Panc1 (cell line): ENCODE data around the gene MEGF11. TPM values are rescaled to one million over a fixed set of nuclear protein-coding genes. Genes with fewer than 3 reads are reported as not detected.

Experiments used
- ATAC-seq: fragments of 200-7000 bp; cut with Tn5 transposase; 2 replicates; pipeline ENCODE4 v1.9.1; 2020; ENCODE audit warnings: mild to moderate bottlenecking, moderate library complexity
- BruUV-seq: library from RNA; stranded (reverse); fragments of 400-500 nt; replicated peaks from 2 replicates; lab custom pipeline; 2021; lab: Mats Ljungman, UMichigan
- CTCF ChIA-PET: fragments of 300-600 bp; sonication (Branson Sonifier 250); formaldehyde crosslinking; loops from one replicate; lab custom pipeline; 2022; ENCODE audit warnings: antibody characterized with exemption; lab: Charles Lee
- POLR2A ChIA-PET: fragments of 300-600 bp; sonication (Branson Sonifier 250); formaldehyde crosslinking; loops from one replicate; lab custom pipeline; 2022; ENCODE audit warnings: antibody characterized with exemption; lab: Charles Lee
- DNase-seq: peaks from one replicate; pipeline ENCODE4 v3.0.0-alpha.2; 2010; ENCODE audit warnings: low read depth, low spot score
- H3K27ac ChIP-seq: 2 replicates; pipeline ENCODE4 v1.5.1; 2011; ENCODE audit warnings: mild to moderate bottlenecking, low read length, inconsistent platforms
- H3K27me3 ChIP-seq: fragments of 200-500 bp; sonication (Bioruptor generic); 2 replicates; pipeline ENCODE4 v1.6.0; 2014; ENCODE audit warnings: low read length, inconsistent platforms; ENCODE audit not compliant: control insufficient read depth, insufficient read depth
- H3K36me3 ChIP-seq: fragments of 200-500 bp; sonication (Bioruptor generic); 2 replicates; pipeline ENCODE4 v1.5.1; 2014; ENCODE audit warnings: inconsistent platforms, mild to moderate bottlenecking, low read length, moderate library complexity; ENCODE audit not compliant: control insufficient read depth, insufficient read depth
- H3K4me1 ChIP-seq: 2 replicates; pipeline ENCODE4 v1.5.1; 2011; ENCODE audit warnings: inconsistent platforms, mild to moderate bottlenecking, low read length, moderate library complexity; ENCODE audit not compliant: control insufficient read depth, insufficient read depth
- H3K4me3 ChIP-seq, 2 experiments: 2 replicates each; pipeline ENCODE4 v1.5.1; 2011 to 2012; ENCODE audit warnings: low read depth in 2 of 2, low read length in 2 of 2, mild to moderate bottlenecking in 2 of 2, inconsistent platforms in 1 of 2, moderate library complexity in 1 of 2
- H3K9me3 ChIP-seq: fragments of 200-500 bp; sonication (Bioruptor generic); 2 replicates; pipeline ENCODE4 v1.5.1; 2014; ENCODE audit warnings: low read depth, mild to moderate bottlenecking, inconsistent platforms, low read length, moderate library complexity; ENCODE audit not compliant: control insufficient read depth, insufficient read depth
- CTCF ChIP-seq: fragments of 450-650 bp; IDR thresholded peaks from 2 replicates; pipeline ENCODE4 v1.5.1; 2017; ENCODE audit warnings: mild to moderate bottlenecking
- POLR2AphosphoS5 ChIP-seq: IDR thresholded peaks from 2 replicates; pipeline ENCODE4 v1.6.1; 2012; ENCODE audit warnings: mild to moderate bottlenecking, low read depth, low read length, moderate library complexity
- REST ChIP-seq, 2 experiments: IDR thresholded peaks; 2 replicates each; pipeline ENCODE4 v1.6.1; 2011 to 2012; ENCODE audit warnings: low read depth in 2 of 2, control low read depth in 1 of 2, low read length in 1 of 2, mild to moderate bottlenecking in 1 of 2, moderate library complexity in 1 of 2; ENCODE audit not compliant: insufficient read depth in 1 of 2
- SIN3A ChIP-seq: IDR thresholded peaks from 2 replicates; pipeline ENCODE4 v1.6.1; 2012; ENCODE audit warnings: low read depth, mild to moderate bottlenecking, low read length, moderate library complexity, borderline replicate concordance; ENCODE audit not compliant: insufficient read depth
- TCF7L2 ChIP-seq: IDR thresholded peaks from 2 replicates; pipeline ENCODE4 v1.6.1; 2011; ENCODE audit warnings: mild to moderate bottlenecking, low read depth, low read length, inconsistent platforms
- in situ Hi-C: cut with HindIII; loops from 2 replicates; pipeline ENCODE4 v1.10.0; 2016; ENCODE audit warnings: low sequenced_read_pairs, low pct_unique_long_range_greater_than_20kb
- intact Hi-C: fragments of 100-400 bp; cut with micrococcal nuclease; formaldehyde crosslinking; loops from one replicate; pipeline ENCODE4 v1.10.0; 2022; ENCODE audit not compliant: unreplicated experiment
- total RNA-seq: library from RNA; stranded (reverse); gene quantifications from one replicate; pipeline ENCODE4 v1.2.1, GENCODE V29; 2021; ENCODE audit not compliant: unreplicated experiment

MEGF11 gene
- total RNA-seq, 1 experiment from 2014 or later = 0.95 TPM

- ChIA-PET CTCF (no interaction called here), POLR2A (no interaction called here)
- Histone ChIP-seq H3K27me3 (peaks cover 15% of the 10 kb centered on the region), H3K27ac (no peak overlapping the region), H3K9me3 (no peaks in the 10 kb centered on the region), H3K36me3 (no peaks in the 10 kb centered on the region; the same call in 1 of the 2 replicates), H3K4me3 (no peak overlapping the region), H3K4me1 (no peaks in the 10 kb centered on the region)
- TF ChIP-seq TCF7L2 (no peak), SIN3A (no peak), REST (IDR thresholded peaks at IDR 0.05; ENCODE audit: insufficient read depth in 1 of 2, low read depth in 2 of 2, low read length in 1 of 2) (no peak), CTCF (no peak), POLR2AphosphoS5 (no peak)
- in situ Hi-C loops = no loop called here
- intact Hi-C loops = no loop called here
- ATAC-seq = no peak
- no TSS peak for BruUV-seq
- no peak for DNase-seq
These were observed 146.5 kb downstream of the MEGF11 start for GRCh38 chr15:66107070-66107469.

GRCh38 chr15:66105286-66106265 lies 148.0 kb downstream of the MEGF11 start:
- no peaks in the 10 kb centered on the region for H3K36me3 ChIP-seq
- intact Hi-C loops = no loop called here
- TF ChIP-seq CTCF = no peak
- no peak for TF ChIP-seq SIN3A
- no peak for TF ChIP-seq TCF7L2
- TF ChIP-seq POLR2AphosphoS5 = no peak
- no peak for TF ChIP-seq REST (IDR thresholded peaks at IDR 0.05; ENCODE audit: insufficient read depth in 1 of 2, low read depth in 2 of 2, low read length in 1 of 2)
- ATAC-seq (no peak), DNase-seq (no peak)
- in situ Hi-C loops = no loop called here
- H3K4me1 ChIP-seq = no peaks in the 10 kb centered on the region
- peaks cover 2% of the 10 kb centered on the region for H3K27me3 ChIP-seq
- no peak overlapping the region for H3K27ac ChIP-seq
- ChIA-PET POLR2A (interaction anchor here (0.7 kb wide), 1 partner anchor 103 kb away, joined by 6 read pairs; no protein-coding TSS in a partner anchor), CTCF (no interaction called here)
- BruUV-seq = no TSS peak
- no peaks in the 10 kb centered on the region for H3K9me3 ChIP-seq
- no peak overlapping the region for H3K4me3 ChIP-seq
